ENCODE measurements around the gene ATG9A. TPM values are rescaled to one million over a fixed set of nuclear protein-coding genes. Genes with fewer than 3 reads are reported as not detected.

ATG9A gene
- total and polyA plus RNA-seq, 2 of the 8 experiments (the other 6 are each of a cell fraction or from before 2014, with no cell fraction given) = 43.6 to 66.8 TPM

DNA sequence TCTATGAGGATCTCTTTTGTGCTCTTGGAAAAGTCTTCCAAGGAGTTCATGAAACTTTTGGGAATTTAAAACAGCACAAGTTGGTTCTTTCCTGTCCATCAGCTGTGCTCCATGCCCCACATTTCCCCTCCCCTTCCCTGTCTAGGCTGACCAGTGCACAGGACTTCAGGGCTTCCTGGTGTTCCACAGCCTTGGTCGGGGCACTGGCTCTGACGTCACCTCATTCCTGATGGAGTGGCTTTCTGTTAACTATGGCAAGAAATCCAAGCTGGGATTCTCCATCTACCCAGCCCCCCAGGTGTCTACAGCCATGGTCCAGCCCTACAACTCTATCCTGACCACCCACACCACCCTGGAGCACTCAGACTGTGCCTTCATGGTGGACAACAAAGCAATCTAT is 41.6 kb upstream of the ATG9A start (continued):
- TF ChIP-seq, protein P1, sequence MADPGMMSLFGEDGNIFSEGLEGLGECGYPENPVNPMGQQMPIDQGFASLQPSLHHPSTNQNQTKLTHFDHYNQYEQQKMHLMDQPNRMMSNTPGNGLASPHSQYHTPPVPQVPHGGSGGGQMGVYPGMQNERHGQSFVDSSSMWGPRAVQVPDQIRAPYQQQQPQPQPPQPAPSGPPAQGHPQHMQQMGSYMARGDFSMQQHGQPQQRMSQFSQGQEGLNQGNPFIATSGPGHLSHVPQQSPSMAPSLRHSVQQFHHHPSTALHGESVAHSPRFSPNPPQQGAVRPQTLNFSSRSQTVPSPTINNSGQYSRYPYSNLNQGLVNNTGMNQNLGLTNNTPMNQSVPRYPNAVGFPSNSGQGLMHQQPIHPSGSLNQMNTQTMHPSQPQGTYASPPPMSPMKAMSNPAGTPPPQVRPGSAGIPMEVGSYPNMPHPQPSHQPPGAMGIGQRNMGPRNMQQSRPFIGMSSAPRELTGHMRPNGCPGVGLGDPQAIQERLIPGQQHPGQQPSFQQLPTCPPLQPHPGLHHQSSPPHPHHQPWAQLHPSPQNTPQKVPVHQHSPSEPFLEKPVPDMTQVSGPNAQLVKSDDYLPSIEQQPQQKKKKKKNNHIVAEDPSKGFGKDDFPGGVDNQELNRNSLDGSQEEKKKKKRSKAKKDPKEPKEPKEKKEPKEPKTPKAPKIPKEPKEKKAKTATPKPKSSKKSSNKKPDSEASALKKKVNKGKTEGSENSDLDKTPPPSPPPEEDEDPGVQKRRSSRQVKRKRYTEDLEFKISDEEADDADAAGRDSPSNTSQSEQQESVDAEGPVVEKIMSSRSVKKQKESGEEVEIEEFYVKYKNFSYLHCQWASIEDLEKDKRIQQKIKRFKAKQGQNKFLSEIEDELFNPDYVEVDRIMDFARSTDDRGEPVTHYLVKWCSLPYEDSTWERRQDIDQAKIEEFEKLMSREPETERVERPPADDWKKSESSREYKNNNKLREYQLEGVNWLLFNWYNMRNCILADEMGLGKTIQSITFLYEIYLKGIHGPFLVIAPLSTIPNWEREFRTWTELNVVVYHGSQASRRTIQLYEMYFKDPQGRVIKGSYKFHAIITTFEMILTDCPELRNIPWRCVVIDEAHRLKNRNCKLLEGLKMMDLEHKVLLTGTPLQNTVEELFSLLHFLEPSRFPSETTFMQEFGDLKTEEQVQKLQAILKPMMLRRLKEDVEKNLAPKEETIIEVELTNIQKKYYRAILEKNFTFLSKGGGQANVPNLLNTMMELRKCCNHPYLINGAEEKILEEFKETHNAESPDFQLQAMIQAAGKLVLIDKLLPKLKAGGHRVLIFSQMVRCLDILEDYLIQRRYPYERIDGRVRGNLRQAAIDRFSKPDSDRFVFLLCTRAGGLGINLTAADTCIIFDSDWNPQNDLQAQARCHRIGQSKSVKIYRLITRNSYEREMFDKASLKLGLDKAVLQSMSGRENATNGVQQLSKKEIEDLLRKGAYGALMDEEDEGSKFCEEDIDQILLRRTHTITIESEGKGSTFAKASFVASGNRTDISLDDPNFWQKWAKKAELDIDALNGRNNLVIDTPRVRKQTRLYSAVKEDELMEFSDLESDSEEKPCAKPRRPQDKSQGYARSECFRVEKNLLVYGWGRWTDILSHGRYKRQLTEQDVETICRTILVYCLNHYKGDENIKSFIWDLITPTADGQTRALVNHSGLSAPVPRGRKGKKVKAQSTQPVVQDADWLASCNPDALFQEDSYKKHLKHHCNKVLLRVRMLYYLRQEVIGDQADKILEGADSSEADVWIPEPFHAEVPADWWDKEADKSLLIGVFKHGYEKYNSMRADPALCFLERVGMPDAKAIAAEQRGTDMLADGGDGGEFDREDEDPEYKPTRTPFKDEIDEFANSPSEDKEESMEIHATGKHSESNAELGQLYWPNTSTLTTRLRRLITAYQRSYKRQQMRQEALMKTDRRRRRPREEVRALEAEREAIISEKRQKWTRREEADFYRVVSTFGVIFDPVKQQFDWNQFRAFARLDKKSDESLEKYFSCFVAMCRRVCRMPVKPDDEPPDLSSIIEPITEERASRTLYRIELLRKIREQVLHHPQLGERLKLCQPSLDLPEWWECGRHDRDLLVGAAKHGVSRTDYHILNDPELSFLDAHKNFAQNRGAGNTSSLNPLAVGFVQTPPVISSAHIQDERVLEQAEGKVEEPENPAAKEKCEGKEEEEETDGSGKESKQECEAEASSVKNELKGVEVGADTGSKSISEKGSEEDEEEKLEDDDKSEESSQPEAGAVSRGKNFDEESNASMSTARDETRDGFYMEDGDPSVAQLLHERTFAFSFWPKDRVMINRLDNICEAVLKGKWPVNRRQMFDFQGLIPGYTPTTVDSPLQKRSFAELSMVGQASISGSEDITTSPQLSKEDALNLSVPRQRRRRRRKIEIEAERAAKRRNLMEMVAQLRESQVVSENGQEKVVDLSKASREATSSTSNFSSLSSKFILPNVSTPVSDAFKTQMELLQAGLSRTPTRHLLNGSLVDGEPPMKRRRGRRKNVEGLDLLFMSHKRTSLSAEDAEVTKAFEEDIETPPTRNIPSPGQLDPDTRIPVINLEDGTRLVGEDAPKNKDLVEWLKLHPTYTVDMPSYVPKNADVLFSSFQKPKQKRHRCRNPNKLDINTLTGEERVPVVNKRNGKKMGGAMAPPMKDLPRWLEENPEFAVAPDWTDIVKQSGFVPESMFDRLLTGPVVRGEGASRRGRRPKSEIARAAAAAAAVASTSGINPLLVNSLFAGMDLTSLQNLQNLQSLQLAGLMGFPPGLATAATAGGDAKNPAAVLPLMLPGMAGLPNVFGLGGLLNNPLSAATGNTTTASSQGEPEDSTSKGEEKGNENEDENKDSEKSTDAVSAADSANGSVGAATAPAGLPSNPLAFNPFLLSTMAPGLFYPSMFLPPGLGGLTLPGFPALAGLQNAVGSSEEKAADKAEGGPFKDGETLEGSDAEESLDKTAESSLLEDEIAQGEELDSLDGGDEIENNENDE (IDR thresholded peaks at IDR 0.05; ENCODE audit: insufficient replicate concordance, low read length) = no peak
- TF ChIP-seq EZH2 (IDR thresholded peaks at IDR 0.05; ENCODE audit: low read depth, low read length, severe bottlenecking) = no peak
- TF ChIP-seq ZNF274 (IDR thresholded peaks at IDR 0.05; ENCODE audit: borderline replicate concordance, extremely low read depth, low read length) = no peak
- no peak for TF ChIP-seq POLR2A (IDR thresholded peaks at IDR 0.05; ENCODE audit: control extremely low read depth in 1 of 2, low read depth in 2 of 2, low read length in 2 of 2)
- TF ChIP-seq EGR1 (IDR thresholded peaks at IDR 0.05; ENCODE audit: borderline replicate concordance, low read depth, low read length) = no peak
